Lower leg skin (tissue), 3 donors: ENCODE results near the gene GPS2.

ENCODE experiments used
- CTCF ChIP-seq, 3 donors: fragments of 450-650 bp; IDR thresholded peaks; one replicate each; pipeline ENCODE4 v1.5.1; 2016; ENCODE audit warnings: antibody characterized with exemption in 3 of 3, mild to moderate bottlenecking in 3 of 3, moderate library complexity in 2 of 3
- POLR2A ChIP-seq, 2 donors: fragments of 450-650 bp; IDR thresholded peaks; one replicate each; pipeline ENCODE4 v1.6.1; 2016 to 2017; ENCODE audit warnings: antibody characterized with exemption in 2 of 2, mild to moderate bottlenecking in 1 of 2, moderate library complexity in 1 of 2

DNA sequence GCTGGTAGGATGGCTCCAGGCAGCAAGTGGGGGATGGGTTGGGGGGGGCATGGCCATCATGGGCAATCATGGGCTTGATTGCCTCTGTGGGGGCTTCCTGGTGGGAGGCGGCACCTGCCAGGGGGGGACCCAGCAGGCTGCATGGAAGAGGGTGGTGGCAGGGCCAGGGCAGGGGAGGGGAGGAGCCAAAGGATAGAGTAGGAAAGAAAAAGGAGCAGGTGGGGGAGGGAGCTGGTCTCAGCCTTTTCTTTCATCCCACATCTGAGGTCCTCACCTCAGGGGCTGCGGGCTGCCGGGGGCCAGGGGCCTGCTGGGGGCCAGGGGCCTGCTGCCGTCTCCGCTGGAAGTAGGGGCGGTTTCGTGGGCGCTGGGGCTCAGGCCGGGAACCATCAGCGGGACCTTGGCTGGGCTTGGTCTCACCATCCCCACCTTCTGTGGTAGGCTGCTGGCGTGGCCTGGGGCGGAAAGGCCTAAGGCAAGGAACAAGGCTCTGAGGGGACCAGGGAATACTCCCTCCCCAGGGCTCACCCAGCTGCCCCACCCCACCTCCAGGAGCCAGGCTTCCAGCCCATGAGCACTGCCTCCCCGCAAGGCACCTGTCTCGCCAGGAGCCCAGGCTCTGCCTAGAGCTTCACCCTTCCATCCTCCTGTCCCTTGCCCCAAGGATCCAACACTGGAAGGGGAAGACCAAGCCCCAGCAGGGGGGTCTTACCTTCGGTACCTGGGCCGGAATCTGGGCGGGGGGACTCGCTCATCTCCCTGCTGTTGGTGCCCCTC is 25.7 kb downstream of the GPS2 start:
- TF ChIP-seq CTCF (IDR thresholded peaks at IDR 0.05) (no peak), POLR2A (IDR thresholded peaks at IDR 0.05) (no peak)
